ENCODE measurements around the gene KCNK1. TPM values are rescaled to one million over a fixed set of nuclear protein-coding genes. Genes with fewer than 3 reads are reported as not detected.
A peak's percentile ranks its signal among the peaks of the same experiment; 100 is the strongest.

The KCNK1 gene
- total RNA-seq, 1 donor from 2014 or later = 5.7 TPM

DNA sequence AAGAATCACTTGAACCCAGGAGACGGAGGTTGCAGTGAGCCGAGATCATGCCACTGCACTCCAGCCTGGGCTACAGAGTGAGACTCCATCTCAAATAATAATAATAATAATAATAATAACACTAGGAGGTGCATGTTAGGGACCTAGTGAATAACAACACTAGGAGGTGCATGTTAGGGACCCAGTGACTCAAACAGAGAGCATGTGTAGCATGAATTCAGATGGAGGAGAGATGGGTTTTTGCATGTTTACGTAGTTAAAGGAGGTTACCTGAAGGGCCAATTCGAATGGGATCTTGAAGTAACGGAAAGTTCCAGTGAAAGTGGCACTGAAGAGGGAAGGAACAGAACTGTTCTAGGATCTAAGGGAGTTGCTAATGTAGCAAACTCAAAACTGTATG is 7.1 kb upstream of the KCNK1 start:
- H2AFZ ChIP-seq (ENCODE audit: low read depth, low read length) = no peak overlapping the region
- no peak overlapping the region for H3K4me3 Mint-ChIP-seq (ENCODE audit: unreplicated experiment)
- DNase-seq (ENCODE audit: low read depth) (no peak), FAIRE-seq (no peak)
- H3K9ac ChIP-seq (ENCODE audit: low read length) = no peak overlapping the region
- H3K9me3 Mint-ChIP-seq (ENCODE audit: unreplicated experiment) = peaks cover 1% of the 10 kb centered on the region
- no peaks in the 10 kb centered on the region for H3K79me2 ChIP-seq (ENCODE audit: insufficient read depth, low read length)
- H3K4me1 ChIP-seq (ENCODE audit: insufficient read depth, low read length) = peaks cover 2% of the 10 kb centered on the region
- H3K36me3 Mint-ChIP-seq (ENCODE audit: low read depth, unreplicated experiment) = no peaks in the 10 kb centered on the region
- H3K27me3 Mint-ChIP-seq (ENCODE audit: low read depth, unreplicated experiment) = peaks cover 4% of the 10 kb centered on the region
- peaks cover 1% of the 10 kb centered on the region for H3K27me3 ChIP-seq (ENCODE audit: insufficient read depth, low read length)
- no peak overlapping the region for H3K27ac Mint-ChIP-seq (ENCODE audit: unreplicated experiment)
- H3K9me3 ChIP-seq (ENCODE audit: insufficient read depth, low read depth, low read length) = no peaks in the 10 kb centered on the region
- TF ChIP-seq EZH2 (IDR thresholded peaks at IDR 0.05; ENCODE audit: insufficient read depth, low read length) = no peak
- TF ChIP-seq, protein P1, sequence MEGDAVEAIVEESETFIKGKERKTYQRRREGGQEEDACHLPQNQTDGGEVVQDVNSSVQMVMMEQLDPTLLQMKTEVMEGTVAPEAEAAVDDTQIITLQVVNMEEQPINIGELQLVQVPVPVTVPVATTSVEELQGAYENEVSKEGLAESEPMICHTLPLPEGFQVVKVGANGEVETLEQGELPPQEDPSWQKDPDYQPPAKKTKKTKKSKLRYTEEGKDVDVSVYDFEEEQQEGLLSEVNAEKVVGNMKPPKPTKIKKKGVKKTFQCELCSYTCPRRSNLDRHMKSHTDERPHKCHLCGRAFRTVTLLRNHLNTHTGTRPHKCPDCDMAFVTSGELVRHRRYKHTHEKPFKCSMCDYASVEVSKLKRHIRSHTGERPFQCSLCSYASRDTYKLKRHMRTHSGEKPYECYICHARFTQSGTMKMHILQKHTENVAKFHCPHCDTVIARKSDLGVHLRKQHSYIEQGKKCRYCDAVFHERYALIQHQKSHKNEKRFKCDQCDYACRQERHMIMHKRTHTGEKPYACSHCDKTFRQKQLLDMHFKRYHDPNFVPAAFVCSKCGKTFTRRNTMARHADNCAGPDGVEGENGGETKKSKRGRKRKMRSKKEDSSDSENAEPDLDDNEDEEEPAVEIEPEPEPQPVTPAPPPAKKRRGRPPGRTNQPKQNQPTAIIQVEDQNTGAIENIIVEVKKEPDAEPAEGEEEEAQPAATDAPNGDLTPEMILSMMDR (IDR thresholded peaks at IDR 0.05; ENCODE audit: insufficient read depth, low read depth, low read length) = no peak
- no peak overlapping the region for H3K4me2 ChIP-seq (ENCODE audit: low read length)
- no peaks in the 10 kb centered on the region for H3K36me3 ChIP-seq (ENCODE audit: insufficient read depth, low read length)
- no peak overlapping the region for H3K4me3 ChIP-seq (ENCODE audit: insufficient read depth, low read depth, low read length)
- no peak overlapping the region for H3K27ac ChIP-seq (ENCODE audit: low read depth, low read length)
- H3K4me1 Mint-ChIP-seq (ENCODE audit: low read depth, unreplicated experiment) = no peaks in the 10 kb centered on the region
- no peaks in the 10 kb centered on the region for H4K20me1 ChIP-seq (ENCODE audit: insufficient read depth, low read length)

DNA sequence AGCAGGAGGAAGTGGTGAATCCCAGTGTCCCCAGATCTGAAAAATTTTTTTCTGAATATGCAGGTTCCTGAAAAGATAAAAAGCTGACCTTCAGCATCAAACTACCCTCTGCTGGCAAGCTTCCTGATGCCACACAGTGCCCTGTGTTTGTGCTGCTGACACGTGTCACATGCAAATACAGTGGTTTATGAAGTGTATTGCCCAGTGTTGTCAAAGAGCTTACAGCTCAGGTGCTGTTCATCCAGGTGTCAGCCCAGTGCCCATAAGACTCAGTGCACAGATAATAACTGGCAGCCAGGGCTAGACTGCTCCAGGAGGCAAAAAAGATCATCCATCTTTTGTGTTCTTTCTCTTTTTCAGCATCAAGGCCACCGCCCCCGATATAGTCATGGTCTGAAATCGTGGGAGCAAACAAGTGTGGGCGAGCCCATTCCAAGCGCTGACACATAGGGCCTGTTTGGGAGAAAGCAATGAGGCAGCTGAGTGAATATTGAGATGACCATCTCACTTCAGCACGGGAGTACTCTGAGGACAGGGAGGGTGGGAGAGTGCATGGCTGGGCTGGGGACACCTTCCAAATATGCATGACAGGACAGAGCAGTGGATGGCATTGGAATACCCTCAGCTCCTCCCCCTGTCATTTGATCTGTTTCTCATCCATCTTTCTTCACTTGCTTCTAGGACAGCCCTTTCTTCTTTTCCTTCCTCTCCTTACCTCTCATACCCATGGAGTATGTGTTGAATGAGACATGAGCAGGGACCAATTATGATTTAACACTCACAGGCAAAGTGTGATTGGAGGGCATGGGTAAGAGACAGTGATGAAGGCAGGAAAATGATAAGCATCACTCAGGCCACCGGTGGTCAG is 6.4 kb upstream of the KCNK1 start:
- Mint-ChIP-seq H3K9me3 (ENCODE audit: unreplicated experiment) (peaks cover 1% of the 10 kb centered on the region), H3K36me3 (ENCODE audit: low read depth, unreplicated experiment) (no peaks in the 10 kb centered on the region), H3K27me3 (ENCODE audit: low read depth, unreplicated experiment) (peaks cover 8% of the 10 kb centered on the region), H3K4me3 (ENCODE audit: unreplicated experiment) (no peak overlapping the region), H3K27ac (ENCODE audit: unreplicated experiment) (no peak overlapping the region), H3K4me1 (ENCODE audit: low read depth, unreplicated experiment) (no peaks in the 10 kb centered on the region)
- Histone ChIP-seq H3K4me1 (ENCODE audit: insufficient read depth, low read length) (peaks cover 2% of the 10 kb centered on the region), H2AFZ (ENCODE audit: low read depth, low read length) (no peak overlapping the region), H3K79me2 (ENCODE audit: insufficient read depth, low read length) (no peaks in the 10 kb centered on the region), H3K9me3 (ENCODE audit: insufficient read depth, low read depth, low read length) (no peaks in the 10 kb centered on the region), H3K36me3 (ENCODE audit: insufficient read depth, low read length) (no peaks in the 10 kb centered on the region), H4K20me1 (ENCODE audit: insufficient read depth, low read length) (no peaks in the 10 kb centered on the region), H3K27me3 (ENCODE audit: insufficient read depth, low read length) (peaks cover 4% of the 10 kb centered on the region), H3K4me3 (ENCODE audit: insufficient read depth, low read depth, low read length) (no peak overlapping the region), H3K9ac (ENCODE audit: low read length) (no peak overlapping the region), H3K4me2 (ENCODE audit: low read length) (no peak overlapping the region), H3K27ac (ENCODE audit: low read depth, low read length) (no peak overlapping the region)
- TF ChIP-seq, protein P1 (IDR thresholded peaks at IDR 0.05; ENCODE audit: insufficient read depth, low read depth, low read length) = no peak
- no peak for TF ChIP-seq EZH2 (IDR thresholded peaks at IDR 0.05; ENCODE audit: insufficient read depth, low read length)
- FAIRE-seq (no peak), DNase-seq (ENCODE audit: low read depth) (peak; percentile 38)

DNA sequence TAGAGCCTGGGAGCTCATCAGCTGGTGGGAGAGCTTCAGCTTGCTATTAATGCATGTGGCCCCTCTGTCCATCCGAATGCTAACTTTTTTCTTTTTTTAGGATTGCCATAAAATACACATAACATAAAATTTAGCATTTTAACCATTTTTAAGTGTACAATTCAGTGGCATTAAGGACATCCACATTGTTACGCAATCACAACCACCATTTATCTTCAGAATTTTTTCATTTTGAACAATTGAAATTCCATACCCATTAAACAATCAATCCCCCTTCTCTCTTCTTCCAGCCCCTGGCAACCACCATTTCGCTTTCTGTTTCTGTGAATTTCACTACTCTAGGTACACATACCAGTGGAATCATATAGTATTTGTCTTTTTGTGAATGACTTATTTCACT is 4.9 kb upstream of the KCNK1 start:
- Histone ChIP-seq H3K27ac (ENCODE audit: low read depth, low read length) (no peak overlapping the region), H3K9ac (ENCODE audit: low read length) (no peak overlapping the region), H3K79me2 (ENCODE audit: insufficient read depth, low read length) (no peaks in the 10 kb centered on the region), H3K4me2 (ENCODE audit: low read length) (no peak overlapping the region), H3K4me1 (ENCODE audit: insufficient read depth, low read length) (peaks cover 2% of the 10 kb centered on the region), H3K27me3 (ENCODE audit: insufficient read depth, low read length) (peaks cover 4% of the 10 kb centered on the region), H2AFZ (ENCODE audit: low read depth, low read length) (no peak overlapping the region), H3K36me3 (ENCODE audit: insufficient read depth, low read length) (no peaks in the 10 kb centered on the region), H3K4me3 (ENCODE audit: insufficient read depth, low read depth, low read length) (no peak overlapping the region), H3K9me3 (ENCODE audit: insufficient read depth, low read depth, low read length) (no peaks in the 10 kb centered on the region), H4K20me1 (ENCODE audit: insufficient read depth, low read length) (no peaks in the 10 kb centered on the region)
- FAIRE-seq = no peak
- H3K27me3 Mint-ChIP-seq (ENCODE audit: low read depth, unreplicated experiment) = peaks cover 8% of the 10 kb centered on the region
- no peak overlapping the region for H3K4me3 Mint-ChIP-seq (ENCODE audit: unreplicated experiment)
- H3K9me3 Mint-ChIP-seq (ENCODE audit: unreplicated experiment) = peaks cover 1% of the 10 kb centered on the region
- no peak for DNase-seq (ENCODE audit: low read depth)
- TF ChIP-seq, protein P1 (IDR thresholded peaks at IDR 0.05; ENCODE audit: insufficient read depth, low read depth, low read length) = no peak
- no peak for TF ChIP-seq EZH2 (IDR thresholded peaks at IDR 0.05; ENCODE audit: insufficient read depth, low read length)
- H3K36me3 Mint-ChIP-seq (ENCODE audit: low read depth, unreplicated experiment) = no peaks in the 10 kb centered on the region
- no peaks in the 10 kb centered on the region for H3K4me1 Mint-ChIP-seq (ENCODE audit: low read depth, unreplicated experiment)
- no peak overlapping the region for H3K27ac Mint-ChIP-seq (ENCODE audit: unreplicated experiment)
